HG03095 (cell line): Measurements from ENCODE around the gene ARHGAP22.

Source experiments
- ATAC-seq: cut with Tn5 transposase; IDR thresholded peaks from one replicate; pipeline ENCODE4 v1.9.1; 2021; ENCODE audit warnings: moderate library complexity; ENCODE audit not compliant: unreplicated experiment

ARHGAP22 gene

GRCh38 chr10:48536156-48536500 is 68.7 kb downstream of the ARHGAP22 start:
- no peak for ATAC-seq

DNA sequence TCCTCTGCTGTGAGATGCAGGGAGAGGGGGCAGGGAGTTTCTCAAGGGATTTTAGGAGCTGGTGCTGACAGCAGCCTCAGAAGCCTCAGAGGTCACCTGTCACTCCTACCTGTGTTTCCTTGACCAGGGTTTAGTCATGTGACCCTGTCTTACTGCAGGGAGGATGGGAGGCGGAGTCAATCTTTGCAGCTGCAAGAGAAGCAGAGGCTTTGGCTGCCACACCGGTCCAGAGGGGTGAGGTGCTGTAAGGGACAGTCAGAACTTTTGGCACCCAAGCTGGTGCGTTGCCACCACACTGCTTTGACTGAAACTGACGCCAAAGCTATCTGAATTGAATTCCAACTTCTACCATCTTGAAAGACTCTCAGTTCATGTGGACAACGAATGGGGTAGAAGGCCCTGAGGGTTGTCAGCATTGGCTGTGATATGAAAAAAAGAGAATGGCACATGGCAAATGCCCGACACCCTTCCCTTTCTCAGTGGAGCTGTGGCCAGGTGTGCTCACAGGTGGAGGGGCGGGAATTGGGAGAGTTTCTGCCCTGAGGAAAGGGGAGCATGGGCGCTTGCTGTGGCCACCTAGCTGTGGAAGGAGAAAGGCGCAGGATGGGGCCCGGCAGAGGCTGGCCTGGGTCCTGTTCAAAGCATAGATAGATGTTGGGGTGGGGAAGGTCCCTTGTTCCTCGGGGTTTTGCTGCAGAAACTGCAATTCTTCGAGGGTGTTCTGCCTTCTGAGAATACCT is 69.3 kb downstream of the ARHGAP22 start:
- no peak for ATAC-seq

- no peak for ATAC-seq
Observed at GRCh38 chr10:48533951-48534720, 70.7 kb downstream of the ARHGAP22 start.

- ATAC-seq, result no peak
Observed at GRCh38 chr10:48533540-48533939, 71.3 kb downstream of the ARHGAP22 start.

- ATAC-seq, result no peak
Observed at GRCh38 chr10:48531486-48531885, 73.4 kb downstream of the ARHGAP22 start.

DNA sequence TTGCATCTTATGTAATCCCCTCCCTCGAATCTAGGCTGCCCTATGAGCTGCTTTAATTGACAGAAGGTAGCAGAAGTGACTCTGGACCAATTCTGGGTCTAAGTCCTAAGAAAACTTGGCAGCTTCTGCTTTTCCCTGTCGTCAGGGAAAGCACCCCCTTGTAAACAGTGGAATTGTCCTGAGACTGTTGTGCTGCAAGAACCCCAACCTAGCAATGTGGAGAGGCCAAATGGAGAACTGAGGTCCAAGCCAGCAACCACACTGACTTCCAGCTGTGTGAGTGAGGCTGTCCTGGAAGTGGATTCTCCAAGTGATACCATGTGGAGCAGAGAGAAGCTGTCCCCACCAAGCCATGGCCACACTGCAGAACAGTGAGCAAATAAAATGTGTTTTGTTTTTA is 75.5 kb downstream of the ARHGAP22 start:
- no peak for ATAC-seq

GRCh38 chr10:48527756-48528155 is 77.1 kb downstream of the ARHGAP22 start:
- ATAC-seq, result no peak

DNA sequence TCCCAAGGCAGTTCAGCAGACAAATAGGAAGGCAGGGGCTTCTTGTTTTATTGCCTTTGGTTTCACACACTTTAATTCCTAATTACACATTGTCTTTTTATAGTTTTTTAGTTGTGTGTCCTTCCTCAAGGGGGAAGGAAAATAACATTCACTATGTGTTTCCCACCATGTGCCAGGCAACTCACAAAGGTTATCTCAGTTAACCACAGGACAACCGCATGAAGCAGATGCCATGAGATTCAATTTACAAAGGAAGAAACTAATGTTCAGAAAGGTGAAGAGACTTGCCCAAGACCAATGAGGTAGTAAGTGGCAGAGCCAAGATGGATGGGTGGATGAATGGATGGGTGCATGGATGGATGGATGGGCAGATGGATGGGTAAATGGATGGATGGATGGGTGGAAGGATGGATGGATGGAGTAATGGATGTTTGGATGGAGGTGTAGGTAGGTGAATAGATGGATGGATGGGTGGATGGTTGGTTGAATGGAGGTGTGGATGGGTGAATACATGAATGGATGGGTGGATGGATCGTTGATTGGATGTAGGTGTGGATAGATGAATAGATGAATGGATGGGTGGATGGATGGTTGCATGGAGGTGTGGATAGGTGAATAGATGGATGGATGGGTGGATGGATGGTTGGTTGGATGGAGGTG is 77.9 kb downstream of the ARHGAP22 start:
- ATAC-seq, result no peak

- no peak for ATAC-seq
Observed at GRCh38 chr10:48526011-48526821, 78.7 kb downstream of the ARHGAP22 start.

GRCh38 chr10:48525113-48525512 is 79.8 kb downstream of the ARHGAP22 start:
- no peak for ATAC-seq

GRCh38 chr10:48523820-48524758 is 80.8 kb downstream of the ARHGAP22 start:
- ATAC-seq, result no peak

DNA sequence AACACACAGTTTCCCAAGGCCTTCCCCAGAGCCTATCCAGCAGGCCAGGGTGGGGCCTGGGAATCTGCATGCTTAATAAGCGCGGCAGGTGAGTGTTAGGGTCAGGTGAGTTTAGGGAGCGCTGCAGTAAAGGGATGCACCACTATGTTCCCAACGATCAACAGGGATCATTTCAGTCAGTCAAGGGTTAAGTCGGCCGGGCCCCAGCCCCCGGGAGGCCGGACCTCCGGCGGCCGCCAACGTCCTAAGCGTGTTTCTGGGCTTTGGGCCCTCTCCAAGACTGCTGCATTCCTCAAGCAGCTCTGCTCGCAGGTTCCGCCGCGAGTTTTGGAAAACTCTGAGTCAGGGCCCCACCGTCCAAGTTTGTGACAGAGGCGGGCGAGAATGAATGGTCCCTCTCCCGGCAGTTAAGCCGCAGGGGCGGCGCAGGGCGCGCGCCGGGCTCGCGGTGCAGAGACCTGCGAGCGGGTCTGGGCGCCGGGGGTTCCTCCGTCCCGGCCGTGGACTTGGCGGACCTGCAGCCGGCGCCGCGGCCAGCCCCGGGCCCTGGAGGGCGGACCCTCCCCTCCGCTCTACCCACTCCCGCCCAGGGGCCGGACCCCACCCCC is 81.6 kb downstream of the ARHGAP22 start:
- ATAC-seq, result no peak

GRCh38 chr10:48522011-48522765 is 82.7 kb downstream of the ARHGAP22 start:
- no peak for ATAC-seq

DNA sequence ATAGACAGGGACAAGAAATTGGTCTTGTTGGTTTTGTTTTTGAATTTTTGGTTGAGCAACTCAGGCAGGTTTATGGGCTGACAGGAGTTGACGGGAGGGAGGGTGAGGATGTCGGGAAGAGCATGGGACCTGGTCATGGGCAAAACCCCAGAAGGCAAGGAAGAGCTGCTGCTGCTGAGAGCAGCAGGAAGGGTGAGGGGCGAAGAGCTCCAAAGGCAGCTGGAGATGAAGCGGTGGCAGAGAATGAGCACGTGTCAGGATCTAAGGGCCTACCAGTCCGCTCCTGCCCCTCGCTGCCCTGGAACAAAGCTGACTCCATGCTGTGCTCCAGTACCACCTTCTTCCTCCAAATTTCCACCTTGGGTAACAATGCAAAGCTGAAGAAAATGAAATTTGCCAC is 84.3 kb downstream of the ARHGAP22 start:
- ATAC-seq, result no peak

- ATAC-seq, result no peak
Observed at GRCh38 chr10:48520184-48520506, 84.7 kb downstream of the ARHGAP22 start.

GRCh38 chr10:48519481-48520183 is 85.2 kb downstream of the ARHGAP22 start:
- no peak for ATAC-seq

DNA sequence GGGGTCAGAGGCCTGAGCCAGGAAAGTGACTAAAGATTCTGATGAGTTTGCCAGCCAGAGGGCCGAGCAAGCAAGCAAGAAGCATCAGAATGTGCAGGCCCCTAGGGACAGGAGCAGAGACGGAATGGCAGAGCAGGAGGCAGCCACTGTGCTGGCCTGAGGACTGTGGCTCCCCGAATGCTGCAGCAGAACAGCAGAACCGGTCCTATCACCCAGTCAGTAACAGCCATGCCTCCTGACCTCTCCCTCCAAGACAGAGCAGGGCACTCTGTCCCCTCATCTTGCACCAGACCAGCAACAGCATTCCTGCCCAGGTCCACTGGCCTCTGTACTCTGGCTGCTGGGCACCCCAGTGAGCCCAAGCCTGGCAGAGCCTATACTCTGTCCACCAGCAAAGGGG is 85.9 kb downstream of the ARHGAP22 start:
- ATAC-seq, result no peak
